Fibroblast of the aortic adventitia (primary cell): ENCODE measurements around the gene PLCH1. TPM values are rescaled to one million over a fixed set of nuclear protein-coding genes. Genes with fewer than 3 reads are reported as not detected.
"Not testable (repeated sequence)": the region's sequence is repeated elsewhere in the genome, so short reads cannot be mapped to it uniquely, and the experiment has no call there.

Experiments used
- DNase-seq: peaks from one replicate; pipeline ENCODE4 v3.0.0-alpha.2; 2010; ENCODE audit warnings: low read depth
- H3K4me3 ChIP-seq: 2 replicates; pipeline ENCODE4 v1.5.1; 2011; ENCODE audit warnings: low read depth, mild to moderate bottlenecking, control low read depth, low read length, moderate library complexity
- total RNA-seq: library from RNA; depleted of rRNA; stranded (reverse); fragments of >200 nt; gene quantifications from 2 replicates; pipeline ENCODE4 v1.2.3, GENCODE V29; 2012; ENCODE audit warnings: low replicate concordance
- TF ChIP-seq, protein P1 (sequence below): IDR thresholded peaks from 2 replicates; pipeline ENCODE4 v1.5.1; 2011; ENCODE audit warnings: mild to moderate bottlenecking, low read length, control low read depth, inconsistent platforms; ENCODE audit not compliant: insufficient read depth

The PLCH1 gene
- total RNA-seq, 1 donor, result 0.09 TPM

DNA sequence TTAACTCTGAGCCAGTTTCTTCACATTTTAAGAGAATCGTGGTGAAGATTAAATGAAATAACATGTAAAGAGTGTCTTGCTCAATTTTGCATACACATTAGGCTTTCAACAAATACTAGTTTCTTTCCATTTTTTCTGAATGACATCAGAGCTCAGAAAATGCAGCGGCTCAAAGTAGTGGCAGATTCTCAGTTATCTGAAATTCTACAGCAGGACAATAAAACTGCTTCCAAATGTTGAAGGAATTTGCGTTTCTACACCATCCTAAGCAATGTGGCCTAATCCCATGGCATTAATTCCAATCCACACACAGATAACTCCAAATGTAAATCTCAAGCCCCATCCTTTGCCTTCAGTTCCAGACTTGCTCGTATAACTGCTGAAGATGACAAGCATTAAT is 115.8 kb downstream of the PLCH1 start:
- TF ChIP-seq, protein P1, sequence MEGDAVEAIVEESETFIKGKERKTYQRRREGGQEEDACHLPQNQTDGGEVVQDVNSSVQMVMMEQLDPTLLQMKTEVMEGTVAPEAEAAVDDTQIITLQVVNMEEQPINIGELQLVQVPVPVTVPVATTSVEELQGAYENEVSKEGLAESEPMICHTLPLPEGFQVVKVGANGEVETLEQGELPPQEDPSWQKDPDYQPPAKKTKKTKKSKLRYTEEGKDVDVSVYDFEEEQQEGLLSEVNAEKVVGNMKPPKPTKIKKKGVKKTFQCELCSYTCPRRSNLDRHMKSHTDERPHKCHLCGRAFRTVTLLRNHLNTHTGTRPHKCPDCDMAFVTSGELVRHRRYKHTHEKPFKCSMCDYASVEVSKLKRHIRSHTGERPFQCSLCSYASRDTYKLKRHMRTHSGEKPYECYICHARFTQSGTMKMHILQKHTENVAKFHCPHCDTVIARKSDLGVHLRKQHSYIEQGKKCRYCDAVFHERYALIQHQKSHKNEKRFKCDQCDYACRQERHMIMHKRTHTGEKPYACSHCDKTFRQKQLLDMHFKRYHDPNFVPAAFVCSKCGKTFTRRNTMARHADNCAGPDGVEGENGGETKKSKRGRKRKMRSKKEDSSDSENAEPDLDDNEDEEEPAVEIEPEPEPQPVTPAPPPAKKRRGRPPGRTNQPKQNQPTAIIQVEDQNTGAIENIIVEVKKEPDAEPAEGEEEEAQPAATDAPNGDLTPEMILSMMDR, result no peak
- no peak for DNase-seq
- no peak overlapping the region for H3K4me3 ChIP-seq

DNA sequence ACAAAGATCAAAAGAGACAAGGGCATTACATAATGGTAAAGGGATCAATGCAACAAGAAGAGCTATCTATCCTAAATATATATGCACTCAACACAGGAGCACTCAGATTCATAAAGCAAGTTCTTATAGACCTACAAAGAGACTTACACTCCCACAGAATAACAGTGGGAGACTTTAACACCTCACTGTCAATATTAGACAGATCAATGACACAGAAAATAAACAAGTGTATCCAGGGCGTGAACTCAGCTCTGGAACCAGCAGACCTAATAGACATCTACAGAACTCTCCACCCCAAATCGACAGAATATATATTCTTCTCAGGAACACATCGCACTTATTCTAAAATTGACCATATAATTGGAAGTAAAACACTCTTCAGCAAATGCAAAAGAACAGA is 122.2 kb downstream of the PLCH1 start:
- DNase-seq, H3K4me3 ChIP-seq: not testable (repeated sequence)

DNA sequence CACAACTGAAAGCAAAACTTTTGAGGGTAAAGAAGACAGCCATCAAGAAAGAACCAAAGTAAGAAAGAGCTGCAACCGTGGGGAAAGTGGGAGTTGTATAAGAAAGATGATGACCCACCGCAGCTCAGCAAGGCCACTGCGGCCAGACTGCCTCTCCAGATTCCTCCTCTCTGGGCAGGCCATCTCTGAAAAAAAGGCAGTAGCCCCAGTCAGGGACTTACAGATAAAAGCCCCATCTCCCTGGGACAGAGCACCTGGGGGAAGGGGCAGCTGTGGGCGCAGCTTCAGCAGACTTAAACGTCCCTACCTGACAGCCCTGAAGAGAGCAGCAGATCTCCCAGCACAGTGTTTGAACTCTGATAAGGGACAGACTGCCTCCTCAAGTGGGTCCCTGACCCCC is 124.3 kb downstream of the PLCH1 start:
- not testable (repeated sequence) for DNase-seq, H3K4me3 ChIP-seq

GRCh38 chr3:155619118-155619915 is 125.6 kb downstream of the PLCH1 start:
- no peak overlapping the region for H3K4me3 ChIP-seq
- TF ChIP-seq, protein P1, result no peak
- DNase-seq, result no peak

GRCh38 chr3:155618543-155618942 is 126.3 kb downstream of the PLCH1 start:
- H3K4me3 ChIP-seq, result no peak overlapping the region
- no peak for DNase-seq
- TF ChIP-seq, protein P1, result no peak

DNA sequence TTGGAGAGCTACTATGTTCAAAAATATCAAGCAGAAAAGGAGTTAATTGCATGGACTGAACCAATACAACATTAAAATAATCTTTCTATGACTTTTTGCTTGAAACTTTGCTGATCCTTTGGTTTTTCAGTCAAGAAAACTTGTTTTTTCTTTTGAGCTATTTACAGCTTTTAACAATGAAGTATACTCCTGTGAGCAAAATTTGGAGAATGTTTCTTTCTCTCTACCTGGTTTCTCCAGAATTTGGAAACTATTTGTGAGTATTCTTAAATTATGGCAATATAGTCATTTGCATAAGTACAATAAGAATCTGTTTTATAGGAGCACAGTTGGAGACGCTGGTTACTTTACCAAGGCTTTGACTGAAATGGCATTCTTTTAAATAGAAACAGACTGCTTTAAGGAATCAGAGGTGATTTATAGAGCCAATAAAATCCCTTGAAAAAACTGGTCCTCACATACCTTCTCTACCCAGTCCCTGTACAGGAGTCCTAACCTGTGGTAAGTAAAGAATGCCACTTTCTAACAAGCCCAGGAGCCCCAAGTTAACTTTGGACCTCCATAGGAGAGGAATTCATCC is 127.4 kb downstream of the PLCH1 start:
- TF ChIP-seq, protein P1, result no peak
- H3K4me3 ChIP-seq, result no peak overlapping the region
- no peak for DNase-seq

GRCh38 chr3:155615141-155615540 is 129.7 kb downstream of the PLCH1 start:
- H3K4me3 ChIP-seq, DNase-seq: not testable (repeated sequence)

- H3K4me3 ChIP-seq, DNase-seq: not testable (repeated sequence)
Measured at GRCh38 chr3:155614410-155614809, 130.5 kb downstream of the PLCH1 start.

DNA sequence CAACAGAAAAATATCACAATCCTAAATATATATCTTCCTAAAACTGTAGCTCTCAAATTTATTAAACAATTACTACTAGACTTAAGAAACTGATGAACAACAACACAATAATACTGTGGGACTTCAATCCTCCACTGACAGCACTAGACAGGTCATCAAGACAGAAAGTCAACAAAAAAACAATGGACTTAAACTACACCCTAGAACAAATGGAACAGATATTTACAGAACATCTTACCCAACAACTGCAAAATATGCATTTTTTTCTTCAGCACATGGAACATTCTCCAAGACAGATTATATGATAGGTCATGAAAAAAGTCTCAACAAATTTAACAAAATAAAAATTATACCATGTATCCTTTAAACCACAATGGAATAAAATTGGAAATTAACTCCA is 133.4 kb downstream of the PLCH1 start:
- TF ChIP-seq, protein P1, result no peak
- no peak overlapping the region for H3K4me3 ChIP-seq
- no peak for DNase-seq
